ENCODE measurements around the gene SETBP1. TPM values are rescaled to one million over a fixed set of nuclear protein-coding genes. Genes with fewer than 3 reads are reported as not detected.

SETBP1 gene
- total RNA-seq, 1 experiment from 2014 or later = 0.05 TPM

- TF ChIP-seq CTCF (IDR thresholded peaks at IDR 0.05 in 2 of 3, conservative IDR thresholded peaks at IDR 0.05 in 1 of 3; ENCODE audit: borderline replicate concordance in 1 of 3, insufficient read depth in 1 of 3, low read depth in 2 of 3, low read length in 2 of 3) = no peak
- no peak for TF ChIP-seq ATF3 (IDR thresholded peaks at IDR 0.05)
- TF ChIP-seq ELF1 (IDR thresholded peaks at IDR 0.05; ENCODE audit: borderline replicate concordance, low read depth) = no peak
- TF ChIP-seq ZFX (IDR thresholded peaks at IDR 0.05) = no peak
Observed at GRCh38 chr18:44841221-44841620, 160.5 kb downstream of the SETBP1 start (continued).

- no peaks in the 10 kb centered on the region for H3K79me2 ChIP-seq (ENCODE audit: insufficient read depth, low read length)
- no peaks in the 10 kb centered on the region for H4K20me1 ChIP-seq (ENCODE audit: insufficient read depth)
- no peaks in the 10 kb centered on the region for H3K27me3 ChIP-seq (ENCODE audit: insufficient read depth, low read length)
- H3K4me2 ChIP-seq (ENCODE audit: low read length) = no peak overlapping the region
- H3K4me3 ChIP-seq (replicated peaks in 1 of 2; ENCODE audit: low read depth in 1 of 2, low read length in 2 of 2) = no peak overlapping the region
- DNase-seq (ENCODE audit: low read depth, low spot score) (no peak), ATAC-seq (no peak)
- peaks cover 15 to 33% of the 10 kb centered on the region in 2 experiments; a peak in 2 of 4 replicates for H3K9me3 ChIP-seq (ENCODE audit: control insufficient read depth in 1 of 2, insufficient read depth in 1 of 2, low read depth in 1 of 2, low read length in 2 of 2)
- TF ChIP-seq REST (IDR thresholded peaks at IDR 0.05; ENCODE audit: low read depth) (no peak), CBX3 (IDR thresholded peaks at IDR 0.05; ENCODE audit: low read depth) (no peak), CTCF (IDR thresholded peaks at IDR 0.05 in 2 of 3, conservative IDR thresholded peaks at IDR 0.05 in 1 of 3; ENCODE audit: borderline replicate concordance in 1 of 3, insufficient read depth in 1 of 3, low read depth in 2 of 3, low read length in 2 of 3) (no peak), POLR2A (IDR thresholded peaks at IDR 0.05; ENCODE audit: borderline replicate concordance, extremely low read depth, insufficient read depth, insufficient read length) (no peak), TCF7L2 (IDR thresholded peaks at IDR 0.05; ENCODE audit: borderline replicate concordance, extremely low read depth, insufficient read depth, insufficient read length) (no peak), EGR1 (IDR thresholded peaks at IDR 0.05; ENCODE audit: low read depth) (no peak), SIN3A (IDR thresholded peaks at IDR 0.05; ENCODE audit: low read depth) (no peak), POLR2AphosphoS5 (IDR thresholded peaks at IDR 0.05; ENCODE audit: low read depth, low read length) (no peak), EZH2 (IDR thresholded peaks at IDR 0.05) (no peak), EZH2phosphoT487 (IDR thresholded peaks at IDR 0.05; ENCODE audit: borderline replicate concordance) (no peak), ATF3 (IDR thresholded peaks at IDR 0.05) (no peak), ZFX (IDR thresholded peaks at IDR 0.05) (no peak), ZNF274 (IDR thresholded peaks at IDR 0.05; ENCODE audit: low read depth, low read length) (no peak)
- no peak overlapping the region for H2AFZ ChIP-seq (ENCODE audit: low read depth, low read length, poor library complexity, severe bottlenecking)
- H3K9me2 ChIP-seq (ENCODE audit: insufficient read depth) = no peaks in the 10 kb centered on the region
- POLR2A ChIA-PET = no interaction called here
- no peak overlapping the region for H3K27ac ChIP-seq (ENCODE audit: low read depth, low read length)
- no peak overlapping the region for H3K9ac ChIP-seq (ENCODE audit: low read length)
- no peaks in the 10 kb centered on the region for H3K36me3 ChIP-seq (ENCODE audit: control insufficient read depth in 1 of 2, insufficient read depth in 2 of 2, low read length in 2 of 2)
- CTCF ChIA-PET = no interaction called here
- no TSS peak for BruUV-seq (replicated peaks)
- intact Hi-C loops (cut with micrococcal nuclease) = no loop called here
- no peaks in the 10 kb centered on the region for H3K4me1 ChIP-seq (ENCODE audit: control insufficient read depth in 1 of 2, insufficient read depth in 2 of 2, low read length in 2 of 2)
- RAD21 ChIA-PET (ENCODE audit: low non-redundant PET in 1 of 2, low total read pairs in 2 of 2, uncharacterized antibody in 2 of 2, unreplicated experiment in 2 of 2) = no interaction called here
Observed at GRCh38 chr18:44841752-44842587, 161.3 kb downstream of the SETBP1 start.
